Ovary (tissue), 3 donors: ENCODE measurements around the gene VPS16.

Experiments used
- EP300 ChIP-seq: sonication (generic); formaldehyde crosslinking; IDR thresholded peaks from one replicate; pipeline ENCODE4 v1.6.1; 2017; ENCODE audit warnings: antibody characterized with exemption
- TF ChIP-seq, protein P1 (sequence below), 3 donors: fragments of 450-650 bp in 2 of 3; fragments of 200-600 bp in 1 of 3; IDR thresholded peaks; one replicate each; pipeline versions ENCODE4 v1.5.1 to v1.8.0; 2016 to 2022; ENCODE audit warnings: antibody characterized with exemption in 3 of 3, mild to moderate bottlenecking in 1 of 3
- donor health status: DM: no; HTN: no; CAD: no.

DNA sequence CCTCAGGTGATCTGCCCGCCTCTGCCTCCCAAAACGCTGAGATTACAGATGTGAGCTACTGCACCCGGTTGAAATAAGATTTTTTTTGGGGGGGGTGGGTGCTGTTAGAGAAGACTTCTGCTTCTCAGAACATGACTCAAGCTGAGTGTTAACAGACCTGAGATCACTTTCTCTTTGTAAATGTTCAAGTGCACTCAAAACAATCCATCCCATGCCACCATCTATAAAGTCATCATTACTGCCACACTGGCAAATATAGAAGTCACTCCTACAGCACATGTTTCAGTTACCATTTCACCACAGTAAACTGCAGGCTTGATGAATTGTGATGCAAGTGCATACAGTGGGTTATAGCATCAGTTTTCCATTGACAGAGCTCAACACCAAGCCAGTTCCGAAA is 9.0 kb downstream of the VPS16 start:
- TF ChIP-seq, protein P1, sequence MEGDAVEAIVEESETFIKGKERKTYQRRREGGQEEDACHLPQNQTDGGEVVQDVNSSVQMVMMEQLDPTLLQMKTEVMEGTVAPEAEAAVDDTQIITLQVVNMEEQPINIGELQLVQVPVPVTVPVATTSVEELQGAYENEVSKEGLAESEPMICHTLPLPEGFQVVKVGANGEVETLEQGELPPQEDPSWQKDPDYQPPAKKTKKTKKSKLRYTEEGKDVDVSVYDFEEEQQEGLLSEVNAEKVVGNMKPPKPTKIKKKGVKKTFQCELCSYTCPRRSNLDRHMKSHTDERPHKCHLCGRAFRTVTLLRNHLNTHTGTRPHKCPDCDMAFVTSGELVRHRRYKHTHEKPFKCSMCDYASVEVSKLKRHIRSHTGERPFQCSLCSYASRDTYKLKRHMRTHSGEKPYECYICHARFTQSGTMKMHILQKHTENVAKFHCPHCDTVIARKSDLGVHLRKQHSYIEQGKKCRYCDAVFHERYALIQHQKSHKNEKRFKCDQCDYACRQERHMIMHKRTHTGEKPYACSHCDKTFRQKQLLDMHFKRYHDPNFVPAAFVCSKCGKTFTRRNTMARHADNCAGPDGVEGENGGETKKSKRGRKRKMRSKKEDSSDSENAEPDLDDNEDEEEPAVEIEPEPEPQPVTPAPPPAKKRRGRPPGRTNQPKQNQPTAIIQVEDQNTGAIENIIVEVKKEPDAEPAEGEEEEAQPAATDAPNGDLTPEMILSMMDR (IDR thresholded peaks at IDR 0.05): no peak
- no peak for TF ChIP-seq EP300
